ENCODE data around the gene ZSCAN16. TPM values are rescaled to one million over a fixed set of nuclear protein-coding genes. Genes with fewer than 3 reads are reported as not detected.

ZSCAN16 gene
- total and polyA plus RNA-seq, 2 of the 13 experiments (the other 11 are each of a cell fraction or from before 2014, with no cell fraction given), result 5.7 to 12.7 TPM

DNA sequence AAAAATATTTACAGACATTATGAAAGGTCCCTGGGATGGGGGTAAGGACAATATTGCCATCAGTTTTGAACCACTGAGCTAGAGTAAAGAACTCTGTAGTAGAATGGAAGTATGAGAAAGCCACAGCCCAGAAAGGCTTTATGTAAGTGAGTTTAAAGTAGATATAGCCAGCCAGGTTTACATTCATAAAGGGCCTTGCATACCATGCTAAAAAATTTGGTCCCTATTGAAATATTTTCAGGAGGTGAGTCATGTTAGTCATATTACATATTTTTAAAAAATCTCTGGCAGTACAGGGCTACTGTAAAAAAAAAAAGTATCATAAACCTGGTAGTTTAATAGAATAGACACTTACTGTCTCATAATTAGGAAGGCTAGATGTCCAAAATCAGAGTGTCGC is 20.8 kb downstream of the ZSCAN16 start:
- DNase-seq (ENCODE audit: low spot score) (no peak), ATAC-seq (no peak), FAIRE-seq (no peak)
- H3K4me2 ChIP-seq (ENCODE audit: low read depth, low read length), result no peak overlapping the region
- no peak overlapping the region for H3K4me3 ChIP-seq (replicated peaks in 1 of 3; ENCODE audit: insufficient read depth in 1 of 3, low read depth in 2 of 3, low read length in 3 of 3)
- WGBS (ENCODE audit: low lambda C conversion rate), result 96% methylated on average over 1 of the region's 1 CpG
- intact Hi-C loops (cut with micrococcal nuclease; ENCODE audit: unreplicated experiment) (no loop called here), in situ Hi-C loops (cut with HindIII; ENCODE audit: extremely low pct_ligation_motif_present, low pct_unique_long_range_greater_than_20kb) (no loop called here)
- ChIA-PET CTCF (ENCODE audit: low intra/inter-chr PET ratio, low total read pairs) (no interaction called here), POLR2A (no interaction called here)
- H3K9me3 ChIP-seq (ENCODE audit: low read length), result no peaks in the 10 kb centered on the region
- H3K4me1 ChIP-seq (ENCODE audit: insufficient read depth, low read length), result peaks cover 28% of the 10 kb centered on the region
- H3K79me2 ChIP-seq (ENCODE audit: insufficient read depth, low read length), result peaks cover 31% of the 10 kb centered on the region
- peaks cover 21 to 52% of the 10 kb centered on the region in 2 experiments for H3K36me3 ChIP-seq (replicated peaks in 1 of 2; ENCODE audit: control insufficient read depth in 1 of 2, insufficient read depth in 2 of 2, low read length in 2 of 2)
- H2AFZ ChIP-seq (ENCODE audit: low read length), result no peak overlapping the region
- H3K9ac ChIP-seq (ENCODE audit: insufficient read depth, low read depth, low read length), result no peak overlapping the region
- H3K27me3 ChIP-seq (ENCODE audit: control insufficient read depth in 1 of 2, insufficient read depth in 2 of 2, low read length in 2 of 2), result no peaks in the 10 kb centered on the region; a peak in 1 of 5 replicates
- no peak for TF ChIP-seq ZNF510 (CRISPR knock-in tag; IDR thresholded peaks at IDR 0.05; ENCODE audit: low read depth)
- no peak for TF ChIP-seq ZNF253 (CRISPR knock-in tag; IDR thresholded peaks at IDR 0.05; ENCODE audit: borderline replicate concordance)
- TF ChIP-seq RBFOX2 (IDR thresholded peaks at IDR 0.05; ENCODE audit: low read depth, low read length), result 0 out of 2 replicates have a peak, but pooled peaks have one; percentile 14
- TF ChIP-seq, protein P1, sequence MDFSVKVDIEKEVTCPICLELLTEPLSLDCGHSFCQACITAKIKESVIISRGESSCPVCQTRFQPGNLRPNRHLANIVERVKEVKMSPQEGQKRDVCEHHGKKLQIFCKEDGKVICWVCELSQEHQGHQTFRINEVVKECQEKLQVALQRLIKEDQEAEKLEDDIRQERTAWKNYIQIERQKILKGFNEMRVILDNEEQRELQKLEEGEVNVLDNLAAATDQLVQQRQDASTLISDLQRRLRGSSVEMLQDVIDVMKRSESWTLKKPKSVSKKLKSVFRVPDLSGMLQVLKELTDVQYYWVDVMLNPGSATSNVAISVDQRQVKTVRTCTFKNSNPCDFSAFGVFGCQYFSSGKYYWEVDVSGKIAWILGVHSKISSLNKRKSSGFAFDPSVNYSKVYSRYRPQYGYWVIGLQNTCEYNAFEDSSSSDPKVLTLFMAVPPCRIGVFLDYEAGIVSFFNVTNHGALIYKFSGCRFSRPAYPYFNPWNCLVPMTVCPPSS (IDR thresholded peaks at IDR 0.05), result no peak
- TF ChIP-seq ATRX (CRISPR knock-in tag; IDR thresholded peaks at IDR 0.05; ENCODE audit: borderline replicate concordance), result no peak
- no peak for TF ChIP-seq ZNF230 (CRISPR knock-in tag; IDR thresholded peaks at IDR 0.05)
- H4K20me1 ChIP-seq (ENCODE audit: insufficient read depth, low read length), result peaks cover 9% of the 10 kb centered on the region
- BruUV-seq (replicated peaks), result no TSS peak
- H3K27ac ChIP-seq (ENCODE audit: extremely low read length, insufficient read depth, low read length), result no peak overlapping the region

DNA sequence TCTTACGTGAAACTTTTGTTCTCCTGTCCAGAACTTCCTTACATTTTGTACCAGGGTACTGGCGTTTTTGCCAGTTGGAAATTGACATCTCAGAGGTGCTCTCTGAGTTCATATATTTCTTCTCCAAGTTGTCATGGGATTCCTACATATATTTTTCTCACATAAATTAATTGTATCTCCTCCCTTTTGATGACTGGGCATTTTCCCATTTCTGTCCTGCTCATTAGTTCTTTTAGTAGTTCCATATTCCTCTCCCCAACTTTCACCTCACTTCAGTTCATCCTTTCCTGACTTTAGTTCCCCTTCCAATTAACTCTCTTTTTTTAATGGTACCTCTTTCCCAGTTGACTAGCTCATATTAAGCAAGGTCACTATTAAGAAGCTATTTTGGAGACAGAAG is 28.1 kb downstream of the ZSCAN16 start:
- POLR2A ChIA-PET, result interaction anchor here (0.8 to 0.9 kb wide), 2 partner anchors 9 kb away, joined by 3 to 5 read pairs; no protein-coding TSS in a partner anchor
- DNase-seq (ENCODE audit: low spot score) (no peak), FAIRE-seq (no peak), ATAC-seq (no peak)
- H3K9me3 ChIP-seq (ENCODE audit: low read length), result no peaks in the 10 kb centered on the region
- H3K79me2 ChIP-seq (ENCODE audit: insufficient read depth, low read length), result no peaks in the 10 kb centered on the region
- TF ChIP-seq MAFF (IDR thresholded peaks at IDR 0.05; ENCODE audit: low read depth, low read length) (peak; percentile 89), ARHGAP35 (CRISPR knock-in tag; IDR thresholded peaks at IDR 0.05; ENCODE audit: borderline replicate concordance) (no peak), MAFK (conservative IDR thresholded peaks at IDR 0.05 in 1 of 2, IDR thresholded peaks at IDR 0.05 in 1 of 2; ENCODE audit: low read length in 2 of 2) (peak; percentile 85 to 91)
- TF ChIP-seq, protein P2, sequence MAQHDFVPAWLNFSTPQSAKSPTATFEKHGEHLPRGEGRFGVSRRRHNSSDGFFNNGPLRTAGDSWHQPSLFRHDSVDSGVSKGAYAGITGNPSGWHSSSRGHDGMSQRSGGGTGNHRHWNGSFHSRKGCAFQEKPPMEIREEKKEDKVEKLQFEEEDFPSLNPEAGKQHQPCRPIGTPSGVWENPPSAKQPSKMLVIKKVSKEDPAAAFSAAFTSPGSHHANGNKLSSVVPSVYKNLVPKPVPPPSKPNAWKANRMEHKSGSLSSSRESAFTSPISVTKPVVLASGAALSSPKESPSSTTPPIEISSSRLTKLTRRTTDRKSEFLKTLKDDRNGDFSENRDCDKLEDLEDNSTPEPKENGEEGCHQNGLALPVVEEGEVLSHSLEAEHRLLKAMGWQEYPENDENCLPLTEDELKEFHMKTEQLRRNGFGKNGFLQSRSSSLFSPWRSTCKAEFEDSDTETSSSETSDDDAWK (CRISPR knock-in tag; IDR thresholded peaks at IDR 0.05), result no peak
- H3K4me1 ChIP-seq (ENCODE audit: insufficient read depth, low read length), result no peaks in the 10 kb centered on the region
- intact Hi-C loops (cut with micrococcal nuclease; ENCODE audit: unreplicated experiment) (no loop called here), in situ Hi-C loops (cut with HindIII; ENCODE audit: extremely low pct_ligation_motif_present, low pct_unique_long_range_greater_than_20kb) (no loop called here)
- BruUV-seq (replicated peaks), result no TSS peak
- H3K4me3 ChIP-seq (replicated peaks in 1 of 3; ENCODE audit: insufficient read depth in 1 of 3, low read depth in 2 of 3, low read length in 3 of 3), result no peak overlapping the region
- 96% methylated on average over 2 of the region's 2 CpGs for WGBS (ENCODE audit: low lambda C conversion rate)
- H3K27ac ChIP-seq (ENCODE audit: extremely low read length, insufficient read depth, low read length), result no peak overlapping the region
- H3K9ac ChIP-seq (ENCODE audit: insufficient read depth, low read depth, low read length), result no peak overlapping the region
- CTCF ChIA-PET (ENCODE audit: low intra/inter-chr PET ratio, low total read pairs), result no interaction called here
- H3K4me2 ChIP-seq (ENCODE audit: low read depth, low read length), result no peak overlapping the region
- H4K20me1 ChIP-seq (ENCODE audit: insufficient read depth, low read length), result no peaks in the 10 kb centered on the region
- no peak overlapping the region for H2AFZ ChIP-seq (ENCODE audit: low read length)
- no peaks in the 10 kb centered on the region for H3K27me3 ChIP-seq (ENCODE audit: control insufficient read depth in 1 of 2, insufficient read depth in 2 of 2, low read length in 2 of 2)
- H3K36me3 ChIP-seq (replicated peaks in 1 of 2; ENCODE audit: control insufficient read depth in 1 of 2, insufficient read depth in 2 of 2, low read length in 2 of 2), result peaks cover 46 to 88% of the 10 kb centered on the region in 2 experiments
